HG03064 (cell line): Measurements from ENCODE around the gene MTX1.
A peak's percentile ranks its signal among the peaks of the same experiment; 100 is the strongest.
"Not testable (repeated sequence)": the region's sequence is repeated elsewhere in the genome, so short reads cannot be mapped to it uniquely, and the experiment has no call there.

ENCODE experiments used
- ATAC-seq: cut with Tn5 transposase; IDR thresholded peaks from one replicate; pipeline ENCODE4 v1.9.1; 2021; ENCODE audit warnings: low read depth; ENCODE audit not compliant: unreplicated experiment

Gene MTX1

DNA sequence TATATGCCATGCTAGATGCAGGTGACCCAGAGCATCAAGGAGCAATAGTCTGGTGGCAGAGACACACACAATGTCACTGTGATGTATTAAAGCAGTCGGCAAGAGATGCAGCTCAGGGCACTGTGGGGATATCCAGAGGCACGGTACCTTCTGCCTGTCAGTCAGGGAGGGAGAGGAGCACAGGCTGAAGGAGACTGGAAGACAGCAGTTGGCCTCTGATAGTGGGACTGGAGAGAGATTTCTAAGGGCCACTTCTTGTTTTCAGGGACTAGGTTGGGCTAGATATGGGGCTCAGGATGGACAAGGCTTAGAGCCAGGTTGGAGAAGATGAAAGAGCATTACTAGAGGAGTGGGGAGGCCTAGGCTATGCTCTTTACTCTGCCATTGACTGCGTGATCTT, 22.8 kb downstream of the MTX1 start:
- ATAC-seq = not testable (repeated sequence)

- not testable (repeated sequence) for ATAC-seq
Measured at GRCh38 chr1:155232001-155232978, 23.8 kb downstream of the MTX1 start.

GRCh38 chr1:155233502-155233901, 25.0 kb downstream of the MTX1 start:
- ATAC-seq = not testable (repeated sequence)

- not testable (repeated sequence) for ATAC-seq
Measured at GRCh38 chr1:155235375-155235774, 26.9 kb downstream of the MTX1 start.

DNA sequence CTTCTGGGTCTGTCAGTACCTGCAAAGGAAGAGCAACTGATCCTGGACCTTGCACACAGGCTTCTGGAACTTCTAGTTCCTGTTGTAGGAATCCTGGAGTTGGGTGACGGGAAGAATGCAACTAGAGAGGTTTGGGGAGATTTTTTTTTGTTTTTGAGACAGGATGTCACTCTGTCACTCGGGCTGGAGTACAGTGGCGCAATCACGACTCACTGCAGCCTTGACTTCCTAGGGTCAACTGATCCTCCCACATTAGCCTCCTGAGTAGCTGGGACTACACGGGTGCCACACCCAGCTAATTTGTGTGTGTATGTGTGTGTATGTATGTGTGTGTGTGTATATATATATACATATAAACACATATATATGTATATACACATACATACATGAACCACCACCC, 28.0 kb downstream of the MTX1 start:
- ATAC-seq = no peak

DNA sequence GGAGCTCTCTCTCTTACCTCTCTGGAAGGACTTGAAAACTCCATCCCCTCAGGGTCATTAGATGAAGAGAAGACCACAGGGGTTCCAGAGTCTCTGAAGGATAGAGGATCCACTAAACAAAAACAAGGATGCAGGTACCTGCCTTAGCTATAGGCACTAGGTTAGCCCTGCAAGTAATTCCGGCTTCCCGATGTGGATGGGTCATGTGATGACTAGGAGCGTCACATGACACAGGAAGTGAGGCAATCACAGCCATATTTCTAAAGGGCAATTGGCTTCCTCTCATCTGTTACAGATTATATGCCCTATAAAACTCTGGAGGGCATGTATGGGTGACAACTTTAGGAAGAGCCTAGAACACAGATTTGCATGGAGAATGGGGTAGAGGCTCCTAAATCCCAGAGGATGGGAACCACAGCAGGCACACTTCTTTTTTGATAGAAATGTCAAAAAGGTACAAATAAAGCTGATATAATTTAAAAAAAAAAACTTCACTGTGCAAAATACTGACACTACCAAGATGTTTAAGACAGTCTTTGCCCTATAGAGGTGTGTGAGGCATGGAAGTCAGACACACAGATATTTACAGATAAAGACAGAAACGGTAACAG, 32.7 kb downstream of the MTX1 start:
- ATAC-seq = no peak

- no peak for ATAC-seq
Measured at GRCh38 chr1:155241841-155242264, 33.4 kb downstream of the MTX1 start.

- ATAC-seq = no peak
Measured at GRCh38 chr1:155242805-155243358, 34.4 kb downstream of the MTX1 start.

DNA sequence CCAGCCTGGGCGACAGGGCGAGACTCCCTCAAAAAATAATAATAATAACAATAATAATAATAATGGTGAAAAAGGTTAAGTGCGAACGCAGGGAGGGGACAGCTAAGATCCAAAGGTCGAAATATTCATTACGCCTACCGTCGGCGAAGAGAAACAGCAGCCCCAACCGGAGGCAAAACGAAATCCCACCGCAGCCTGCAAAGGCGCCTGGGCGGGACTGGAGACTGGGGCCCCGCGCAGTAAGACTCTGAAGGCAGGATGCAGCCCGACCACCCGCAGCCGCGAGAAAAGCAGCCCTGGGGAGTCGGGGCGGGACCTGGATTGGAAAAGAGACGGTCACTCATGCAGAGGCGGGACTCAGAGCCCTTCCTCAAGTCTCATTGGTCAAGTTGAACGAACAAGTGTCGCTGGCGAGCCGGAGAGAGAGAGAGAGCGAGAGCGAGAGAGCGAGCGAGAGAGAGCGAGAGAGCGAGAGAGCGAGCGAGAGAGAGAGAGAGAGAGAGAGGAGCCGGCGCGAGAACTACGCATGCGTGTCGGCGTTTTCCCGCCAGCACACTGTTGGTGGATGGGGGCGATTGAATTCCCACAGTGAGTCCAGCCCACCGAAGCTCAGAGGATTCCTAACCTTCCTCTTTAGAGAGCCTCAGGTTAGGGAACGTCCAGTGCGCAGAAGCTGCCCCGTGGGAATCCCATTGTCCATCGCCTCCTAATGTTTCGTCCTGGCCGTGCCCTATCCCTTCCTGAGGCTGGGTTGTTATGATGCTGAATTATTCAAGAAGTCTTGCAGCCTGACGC, 36.1 kb downstream of the MTX1 start:
- peak; percentile 80 for ATAC-seq

DNA sequence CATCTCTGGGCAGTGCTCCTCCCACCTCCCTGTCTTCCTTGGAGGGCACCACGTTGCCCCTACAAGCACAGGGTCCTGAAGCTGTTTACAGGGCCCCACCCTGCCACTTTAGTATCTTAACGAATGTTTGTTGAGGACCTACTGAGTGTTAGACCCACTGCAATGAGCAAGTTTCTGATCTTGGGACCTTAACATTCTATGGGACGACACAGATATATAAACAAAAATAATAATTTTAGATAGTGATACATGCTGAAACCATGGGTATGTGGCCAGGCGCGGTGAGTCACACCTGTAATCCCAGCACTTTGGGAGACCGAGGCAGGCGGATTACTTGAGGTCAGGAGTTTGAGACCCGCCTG, 36.6 kb downstream of the MTX1 start:
- no peak for ATAC-seq

- ATAC-seq = not testable (repeated sequence)
Measured at GRCh38 chr1:155246796-155247195, 38.3 kb downstream of the MTX1 start.

GRCh38 chr1:155247667-155248553, 39.4 kb downstream of the MTX1 start:
- ATAC-seq = no peak

DNA sequence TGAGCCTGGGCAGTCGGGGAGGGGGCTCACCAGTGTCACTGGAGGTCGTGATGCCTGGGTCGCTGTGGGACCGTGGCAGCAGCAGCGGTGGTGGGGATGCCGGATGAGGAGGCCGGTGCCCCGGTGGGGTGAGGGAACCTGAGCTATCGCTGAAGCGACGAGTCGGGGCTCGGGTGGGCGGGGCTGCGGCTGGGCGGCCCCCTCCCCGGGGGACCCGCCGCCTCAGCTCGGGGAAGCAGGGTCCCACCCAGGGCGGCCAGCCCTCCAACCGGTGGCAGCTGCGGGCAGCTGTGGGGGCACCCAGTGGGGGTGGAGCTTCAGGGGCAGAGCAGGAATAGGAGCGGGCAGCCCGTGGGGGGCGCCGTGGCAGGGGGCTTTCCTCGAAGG, 41.7 kb downstream of the MTX1 start:
- ATAC-seq = peak; percentile 10

DNA sequence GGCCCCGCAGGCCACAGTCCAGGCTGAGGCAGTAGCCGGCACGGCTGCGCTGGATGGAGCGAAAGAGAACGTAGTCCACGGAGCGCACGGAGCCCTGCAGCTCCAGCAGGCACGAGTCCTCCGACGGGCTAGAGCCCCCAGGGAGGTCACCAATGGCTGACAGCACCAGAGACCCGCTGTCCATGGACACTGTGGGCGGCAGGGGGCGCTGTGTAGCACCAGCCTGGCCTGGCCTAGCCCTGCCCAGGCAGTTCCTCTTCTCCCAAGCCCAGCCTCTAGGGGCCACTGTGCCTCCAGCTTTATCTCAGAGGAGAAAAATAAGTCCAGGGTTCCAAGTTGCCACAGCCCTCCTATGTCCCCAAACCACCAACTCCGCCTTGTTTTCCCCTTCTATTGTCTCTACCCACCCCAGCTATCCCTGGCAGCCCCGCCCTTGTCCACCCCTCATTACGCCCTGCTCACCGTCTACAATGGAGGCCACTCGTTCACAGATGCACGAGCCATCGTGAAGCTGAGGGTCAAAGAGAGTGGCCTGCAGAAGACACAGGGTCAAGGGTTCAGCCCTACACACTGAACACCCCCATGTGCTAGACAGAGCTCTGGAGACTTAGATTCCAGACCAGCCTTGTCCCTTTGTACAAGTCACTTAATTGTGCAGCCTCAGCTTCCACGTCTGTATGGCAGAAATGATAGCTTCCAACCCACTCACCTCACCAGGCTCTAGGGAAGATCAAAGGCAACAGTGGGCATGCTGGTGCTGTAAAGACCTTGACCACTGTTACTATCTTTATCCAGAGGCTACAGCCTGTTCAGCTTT, 42.3 kb downstream of the MTX1 start:
- peak; percentile 56 for ATAC-seq

DNA sequence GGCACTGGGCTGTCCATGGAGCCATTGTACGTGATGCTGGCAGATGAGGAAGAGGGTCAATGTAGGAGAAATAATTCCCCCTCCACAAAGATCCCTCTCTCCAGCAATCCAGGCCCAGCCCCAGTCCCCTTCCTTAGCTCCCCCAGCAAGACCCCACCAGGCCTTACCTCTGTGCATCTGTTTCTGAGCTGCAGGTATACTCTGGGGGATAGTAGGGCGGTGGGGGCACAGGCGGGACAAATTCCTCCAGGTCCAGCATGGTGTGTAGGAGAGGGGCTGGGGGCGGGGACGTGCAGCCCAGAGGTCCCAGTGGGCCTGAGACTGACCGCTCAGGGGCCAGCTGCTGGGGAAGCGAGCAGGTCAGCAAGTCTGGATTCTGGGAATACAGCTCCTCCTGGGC, 43.1 kb downstream of the MTX1 start:
- ATAC-seq = no peak

DNA sequence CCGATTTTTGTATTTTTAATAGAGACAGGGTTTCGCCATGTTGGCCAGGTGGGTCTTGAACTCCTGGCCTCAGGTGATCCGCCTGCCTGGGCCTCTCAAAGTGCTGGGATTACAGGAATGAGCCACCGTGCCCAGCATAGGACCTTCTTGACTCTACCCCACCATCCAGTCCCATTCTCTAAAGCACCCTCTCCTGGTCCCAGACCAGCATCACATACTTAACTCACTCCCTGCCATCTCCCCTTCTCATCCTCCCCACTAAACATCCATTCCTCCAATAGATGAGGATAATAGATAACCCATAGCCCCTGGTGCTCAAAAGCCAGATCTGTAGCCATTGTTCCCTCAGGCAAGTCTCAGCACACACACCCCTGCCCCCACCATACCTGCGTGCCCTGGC, 44.7 kb downstream of the MTX1 start:
- no peak for ATAC-seq

DNA sequence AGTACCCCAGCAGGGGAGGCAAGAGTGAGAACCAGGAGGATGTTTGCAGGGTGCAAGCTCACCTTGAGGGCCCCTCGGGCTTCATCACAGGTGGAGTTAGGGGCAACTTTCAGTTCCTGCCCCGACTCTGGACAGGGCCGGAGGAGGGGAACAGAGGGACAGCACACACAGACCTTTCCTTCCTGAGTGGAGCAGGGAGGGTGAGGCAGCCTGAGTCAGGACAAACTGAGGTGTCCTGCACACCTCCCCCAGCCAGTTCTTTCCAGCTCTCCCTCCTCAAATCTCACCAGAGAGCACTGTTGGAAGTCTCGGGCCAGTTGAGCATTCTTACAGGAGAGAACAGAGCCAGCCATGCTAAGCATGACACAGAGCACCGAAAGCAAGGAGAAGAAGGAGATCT, 45.3 kb downstream of the MTX1 start:
- ATAC-seq = no peak

DNA sequence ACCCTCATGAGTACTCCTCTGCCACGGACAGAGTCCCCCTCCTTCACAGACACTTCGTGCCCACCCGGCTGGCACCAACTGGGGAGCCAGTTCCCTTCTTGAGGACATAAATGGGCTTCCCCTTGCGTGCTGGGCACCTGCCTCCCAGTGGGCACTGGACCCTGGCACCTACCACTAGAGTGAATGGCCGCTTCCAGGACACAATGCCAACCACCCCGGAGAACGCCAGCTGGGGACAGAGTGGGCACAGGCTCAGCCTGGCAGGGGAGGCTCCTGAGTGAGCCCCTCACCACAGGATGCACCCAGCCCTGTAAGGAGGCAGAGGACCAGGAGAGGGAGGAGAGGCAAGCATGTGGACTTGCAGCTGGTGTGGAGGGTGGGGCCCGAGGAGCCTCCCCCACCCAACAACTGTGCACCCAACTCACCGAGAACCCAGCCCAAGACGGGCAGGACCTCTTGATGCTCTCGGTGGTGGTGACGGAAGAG, 45.8 kb downstream of the MTX1 start:
- no peak for ATAC-seq

GRCh38 chr1:155254714-155255242, 46.3 kb downstream of the MTX1 start:
- no peak for ATAC-seq
